Thyroid gland (tissue), 4 donors: ENCODE measurements around the gene FBXO24.

Source experiments
- CTCF ChIP-seq, 6 experiments: fragments of 200-600 bp in 3 of 6; fragments of 450-650 bp in 3 of 6; sonication (generic) in 3 of 6; IDR thresholded peaks; one replicate each; pipeline ENCODE4 v1.5.1; 2016 to 2019; ENCODE audit warnings: antibody characterized with exemption in 6 of 6, mild to moderate bottlenecking in 2 of 6, inconsistent platforms in 1 of 6, moderate library complexity in 1 of 6
- POLR2A ChIP-seq, 2 donors: fragments of 450-650 bp; IDR thresholded peaks; one replicate each; pipeline ENCODE4 v1.6.1; 2017; ENCODE audit warnings: antibody characterized with exemption in 2 of 2, mild to moderate bottlenecking in 2 of 2, moderate library complexity in 1 of 2

DNA sequence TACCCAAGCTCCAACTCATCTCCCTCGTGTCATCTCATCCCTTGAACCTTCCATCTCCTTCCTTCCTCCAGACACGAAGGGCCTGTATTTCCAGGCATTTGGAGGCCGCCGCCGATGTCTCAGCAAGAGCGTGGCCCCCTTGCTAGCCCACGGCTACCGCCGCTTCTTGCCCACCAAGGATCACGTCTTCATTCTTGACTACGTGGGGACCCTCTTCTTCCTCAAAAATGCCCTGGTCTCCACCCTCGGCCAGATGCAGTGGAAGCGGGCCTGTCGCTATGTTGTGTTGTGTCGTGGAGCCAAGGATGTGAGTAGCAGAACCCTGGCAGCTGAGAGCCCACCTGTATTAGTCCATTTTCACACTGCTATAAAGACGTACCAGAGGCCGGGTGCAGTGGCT lies 5.5 kb downstream of the FBXO24 start:
- TF ChIP-seq POLR2A (IDR thresholded peaks at IDR 0.05) = no peak
- no peak for TF ChIP-seq CTCF (IDR thresholded peaks at IDR 0.05)
